Mammary epithelial cell (primary cell): ENCODE measurements around the gene EPHX1.

Experiments
- EZH2 ChIP-seq: IDR thresholded peaks from 2 replicates; pipeline ENCODE4 v1.6.1; 2012; ENCODE audit warnings: low read length, inconsistent platforms, borderline replicate concordance
- TF ChIP-seq, protein P1 (sequence below), 2 donors: IDR thresholded peaks in 1 of 2; conservative IDR thresholded peaks in 1 of 2; 2 replicates each; pipeline ENCODE4 v1.5.1; 2011 to 2012; ENCODE audit warnings: inconsistent platforms in 2 of 2, low read length in 2 of 2, mild to moderate bottlenecking in 2 of 2, control low read depth in 1 of 2, low read depth in 1 of 2; ENCODE audit not compliant: insufficient read depth in 1 of 2; ENCODE audit errors: extremely low read depth in 1 of 2

- TF ChIP-seq, protein P1, sequence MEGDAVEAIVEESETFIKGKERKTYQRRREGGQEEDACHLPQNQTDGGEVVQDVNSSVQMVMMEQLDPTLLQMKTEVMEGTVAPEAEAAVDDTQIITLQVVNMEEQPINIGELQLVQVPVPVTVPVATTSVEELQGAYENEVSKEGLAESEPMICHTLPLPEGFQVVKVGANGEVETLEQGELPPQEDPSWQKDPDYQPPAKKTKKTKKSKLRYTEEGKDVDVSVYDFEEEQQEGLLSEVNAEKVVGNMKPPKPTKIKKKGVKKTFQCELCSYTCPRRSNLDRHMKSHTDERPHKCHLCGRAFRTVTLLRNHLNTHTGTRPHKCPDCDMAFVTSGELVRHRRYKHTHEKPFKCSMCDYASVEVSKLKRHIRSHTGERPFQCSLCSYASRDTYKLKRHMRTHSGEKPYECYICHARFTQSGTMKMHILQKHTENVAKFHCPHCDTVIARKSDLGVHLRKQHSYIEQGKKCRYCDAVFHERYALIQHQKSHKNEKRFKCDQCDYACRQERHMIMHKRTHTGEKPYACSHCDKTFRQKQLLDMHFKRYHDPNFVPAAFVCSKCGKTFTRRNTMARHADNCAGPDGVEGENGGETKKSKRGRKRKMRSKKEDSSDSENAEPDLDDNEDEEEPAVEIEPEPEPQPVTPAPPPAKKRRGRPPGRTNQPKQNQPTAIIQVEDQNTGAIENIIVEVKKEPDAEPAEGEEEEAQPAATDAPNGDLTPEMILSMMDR (conservative IDR thresholded peaks at IDR 0.05 in 1 of 2, IDR thresholded peaks at IDR 0.05 in 1 of 2; ENCODE audit: extremely low read depth in 1 of 2, insufficient read depth in 1 of 2, low read depth in 1 of 2, low read length in 2 of 2) = no peak
- TF ChIP-seq EZH2 = no peak
Observed at GRCh38 chr1:225770561-225771248, 39.2 kb upstream of the EPHX1 start.
